ENCODE measurements around the gene BACH2.
"Not testable (repeated sequence)": the region's sequence is repeated elsewhere in the genome, so short reads cannot be mapped to it uniquely, and the experiment has no call there.

The BACH2 gene

GRCh38 chr6:90124874-90125510 lies 171.7 kb downstream of the BACH2 start:
- H3K4me1 ChIP-seq, result no peaks in the 10 kb centered on the region
- no peak for DNase-seq (ENCODE audit: low spot score in 2 of 2)
- in situ Hi-C loops (cut with MboI; ENCODE audit: low sequenced_read_pairs), result no loop called here

DNA sequence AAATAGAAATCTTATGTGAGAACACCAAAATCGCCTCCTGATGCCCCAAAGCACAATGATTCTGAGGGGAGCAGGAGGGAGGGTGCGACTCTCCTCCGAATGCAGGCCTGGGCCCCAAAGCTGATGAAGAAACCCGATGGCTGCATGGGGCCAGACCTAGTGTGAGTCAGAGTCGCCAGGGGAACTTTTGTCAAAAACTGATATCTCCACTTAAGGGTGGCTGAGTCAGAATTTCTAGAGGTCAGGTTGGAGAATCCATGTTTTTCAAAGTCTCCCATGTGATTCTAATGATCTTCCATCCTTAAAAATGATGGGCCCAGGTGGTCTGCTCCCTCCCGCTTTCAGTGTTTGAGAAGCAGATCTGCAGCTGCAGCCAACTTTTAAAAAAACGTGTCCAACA lies 172.8 kb downstream of the BACH2 start:
- H3K27me3 ChIP-seq (ENCODE audit: low read depth), result no peaks in the 10 kb centered on the region
- no peak for DNase-seq (ENCODE audit: low spot score in 2 of 2)
- H3K36me3 ChIP-seq (replicated peaks), result no peaks in the 10 kb centered on the region
- no peaks in the 10 kb centered on the region for H3K4me1 ChIP-seq
- no peaks in the 10 kb centered on the region for H3K9me3 ChIP-seq
- H3K4me3 ChIP-seq, result no peak overlapping the region
- in situ Hi-C loops (cut with MboI; ENCODE audit: low sequenced_read_pairs), result no loop called here

More at GRCh38 chr6:90124874-90125510, 171.7 kb downstream of the BACH2 start:
- H3K9me3 ChIP-seq, result no peaks in the 10 kb centered on the region
- no peak overlapping the region for H3K4me3 ChIP-seq
- no peaks in the 10 kb centered on the region for H3K27me3 ChIP-seq (ENCODE audit: low read depth)
- no peaks in the 10 kb centered on the region for H3K36me3 ChIP-seq (replicated peaks)

GRCh38 chr6:90121982-90122381 lies 174.7 kb downstream of the BACH2 start:
- in situ Hi-C loops (cut with MboI; ENCODE audit: low sequenced_read_pairs), result no loop called here
- no peak for DNase-seq (ENCODE audit: low spot score in 2 of 2)
- no peak overlapping the region for H3K4me3 ChIP-seq
- no peaks in the 10 kb centered on the region for H3K27me3 ChIP-seq (ENCODE audit: low read depth)
- no peaks in the 10 kb centered on the region for H3K4me1 ChIP-seq
- H3K9me3 ChIP-seq, result no peaks in the 10 kb centered on the region
- H3K36me3 ChIP-seq (replicated peaks), result no peaks in the 10 kb centered on the region

DNA sequence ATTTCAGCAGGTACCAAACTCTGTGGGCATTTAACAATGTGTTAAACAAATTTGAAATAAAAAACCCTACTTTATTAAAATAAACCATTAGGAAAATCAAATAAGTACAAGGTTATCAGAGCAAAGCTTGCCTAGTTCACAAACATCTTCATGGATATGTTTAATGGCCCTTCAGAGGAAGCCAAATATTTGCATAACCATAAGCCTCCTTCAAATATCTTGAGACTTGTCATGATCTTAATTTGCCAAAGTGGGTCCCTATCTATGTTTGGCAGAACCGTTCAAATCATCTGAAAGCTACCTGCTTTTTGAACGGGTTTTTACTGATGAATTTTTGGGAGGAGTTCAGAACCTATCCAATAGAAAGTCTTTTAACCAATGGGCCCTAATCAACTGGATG lies 176.3 kb downstream of the BACH2 start:
- in situ Hi-C loops (cut with MboI; ENCODE audit: low sequenced_read_pairs), result no loop called here
- Histone ChIP-seq H3K36me3 (replicated peaks) (no peaks in the 10 kb centered on the region), H3K4me1 (no peaks in the 10 kb centered on the region), H3K9me3 (no peaks in the 10 kb centered on the region), H3K27me3 (ENCODE audit: low read depth) (no peaks in the 10 kb centered on the region), H3K4me3 (no peak overlapping the region)
- no peak for DNase-seq (ENCODE audit: low spot score in 2 of 2)

GRCh38 chr6:90119618-90120017 lies 177.0 kb downstream of the BACH2 start:
- Histone ChIP-seq H3K4me3 (no peak overlapping the region), H3K27me3 (ENCODE audit: low read depth) (no peaks in the 10 kb centered on the region), H3K9me3 (no peaks in the 10 kb centered on the region), H3K36me3 (replicated peaks) (no peaks in the 10 kb centered on the region), H3K4me1 (no peaks in the 10 kb centered on the region)
- no peak for DNase-seq (ENCODE audit: low spot score in 2 of 2)
- in situ Hi-C loops (cut with MboI; ENCODE audit: low sequenced_read_pairs), result no loop called here

- Histone ChIP-seq H3K9me3 (no peaks in the 10 kb centered on the region), H3K27me3 (ENCODE audit: low read depth) (no peaks in the 10 kb centered on the region), H3K4me3 (no peak overlapping the region), H3K4me1 (no peaks in the 10 kb centered on the region), H3K36me3 (replicated peaks) (no peaks in the 10 kb centered on the region)
- in situ Hi-C loops (cut with MboI; ENCODE audit: low sequenced_read_pairs), result no loop called here
- DNase-seq (ENCODE audit: low spot score in 2 of 2), result no peak
These were observed 178.1 kb downstream of the BACH2 start for GRCh38 chr6:90118581-90118980.

- Histone ChIP-seq H3K36me3 (replicated peaks) (no peaks in the 10 kb centered on the region), H3K27me3 (ENCODE audit: low read depth) (no peaks in the 10 kb centered on the region), H3K4me3 (no peak overlapping the region), H3K4me1 (no peaks in the 10 kb centered on the region), H3K9me3 (no peaks in the 10 kb centered on the region)
- DNase-seq (ENCODE audit: low spot score in 2 of 2), result no peak
- in situ Hi-C loops (cut with MboI; ENCODE audit: low sequenced_read_pairs), result no loop called here
These were observed 178.6 kb downstream of the BACH2 start for GRCh38 chr6:90118069-90118468.

DNA sequence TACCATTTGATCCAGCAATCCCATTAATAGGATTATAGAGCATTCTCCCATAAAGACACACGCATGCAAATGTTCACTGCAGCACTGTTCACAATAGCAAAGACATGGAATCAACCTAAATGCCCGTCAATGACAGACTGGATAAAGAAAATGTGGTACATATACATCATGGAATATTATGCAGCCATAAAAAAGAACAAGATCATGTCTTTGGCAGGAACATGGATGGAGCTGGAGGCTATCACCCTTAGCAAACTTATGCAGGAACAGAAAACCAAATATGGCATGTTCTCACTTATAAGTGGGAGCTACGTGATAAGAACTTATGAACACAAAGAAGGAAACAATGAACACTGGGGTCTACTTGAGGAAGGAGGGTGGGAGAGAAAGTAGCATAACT lies 180.5 kb downstream of the BACH2 start:
- H3K9me3 ChIP-seq; H3K27me3 ChIP-seq (ENCODE audit: low read depth); DNase-seq (ENCODE audit: low spot score in 2 of 2); in situ Hi-C loops (cut with MboI; ENCODE audit: low sequenced_read_pairs); H3K36me3 ChIP-seq (replicated peaks); H3K4me1 ChIP-seq; H3K4me3 ChIP-seq: not testable (repeated sequence)

DNA sequence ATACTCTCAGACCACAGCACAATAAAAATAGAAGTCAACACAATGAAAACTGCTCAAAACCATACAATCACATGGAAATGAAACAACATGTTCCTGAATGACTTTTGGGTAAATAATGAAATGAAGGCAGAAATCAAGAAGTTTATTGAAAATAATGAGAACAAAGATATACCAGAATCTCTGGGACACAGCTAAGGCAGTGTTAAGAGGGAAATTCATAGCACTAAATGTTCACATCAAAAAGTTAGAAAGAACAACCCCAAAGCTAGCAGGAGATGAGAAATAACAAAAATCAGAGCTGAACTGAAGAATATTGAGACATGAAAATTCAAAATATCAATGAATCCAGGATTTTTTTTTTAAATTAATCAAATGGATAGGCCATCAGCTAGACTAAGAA lies 183.3 kb downstream of the BACH2 start:
- Histone ChIP-seq H3K27me3 (ENCODE audit: low read depth) (0 out of 2 replicates have a peak, but pooled peaks cover 4% of the 10 kb centered on the region), H3K4me1 (no peaks in the 10 kb centered on the region), H3K4me3 (no peak overlapping the region), H3K36me3 (replicated peaks) (no peaks in the 10 kb centered on the region), H3K9me3 (no peaks in the 10 kb centered on the region)
- DNase-seq (ENCODE audit: low spot score in 2 of 2), result no peak
- in situ Hi-C loops (cut with MboI; ENCODE audit: low sequenced_read_pairs), result no loop called here

- Histone ChIP-seq H3K9me3 (no peaks in the 10 kb centered on the region), H3K27me3 (ENCODE audit: low read depth) (0 out of 2 replicates have a peak, but pooled peaks cover 4% of the 10 kb centered on the region), H3K4me1 (no peaks in the 10 kb centered on the region), H3K4me3 (no peak overlapping the region), H3K36me3 (replicated peaks) (no peaks in the 10 kb centered on the region)
- in situ Hi-C loops (cut with MboI; ENCODE audit: low sequenced_read_pairs), result no loop called here
- no peak for DNase-seq (ENCODE audit: low spot score in 2 of 2)
These were observed 185.3 kb downstream of the BACH2 start for GRCh38 chr6:90111387-90111786.

GRCh38 chr6:90110971-90111370 lies 185.7 kb downstream of the BACH2 start:
- no peak overlapping the region for H3K4me3 ChIP-seq
- 0 out of 2 replicates have a peak, but pooled peaks cover 4% of the 10 kb centered on the region for H3K27me3 ChIP-seq (ENCODE audit: low read depth)
- H3K4me1 ChIP-seq, result no peaks in the 10 kb centered on the region
- H3K9me3 ChIP-seq, result no peaks in the 10 kb centered on the region
- no peaks in the 10 kb centered on the region for H3K36me3 ChIP-seq (replicated peaks)
- in situ Hi-C loops (cut with MboI; ENCODE audit: low sequenced_read_pairs), result no loop called here
- DNase-seq (ENCODE audit: low spot score in 2 of 2), result no peak

DNA sequence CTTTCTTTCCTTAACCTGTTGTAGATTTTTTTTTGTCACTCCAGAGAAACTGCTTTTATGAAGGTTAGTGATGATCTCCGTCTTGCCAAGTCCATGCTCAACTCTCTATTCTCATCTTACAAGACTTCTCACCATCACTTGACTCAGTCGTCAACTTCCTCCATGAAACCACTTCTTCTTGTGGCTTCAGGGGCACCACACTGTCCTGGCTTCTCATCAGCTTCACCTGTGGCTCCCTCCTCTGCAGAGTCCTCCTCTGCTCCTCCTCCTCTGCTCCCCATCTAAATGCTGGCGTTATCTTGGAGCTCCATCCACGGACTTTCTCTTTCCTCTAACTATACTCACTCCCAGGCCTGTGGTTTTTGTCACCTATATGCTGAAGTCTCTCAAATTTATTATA lies 187.5 kb downstream of the BACH2 start:
- in situ Hi-C loops (cut with MboI; ENCODE audit: low sequenced_read_pairs), result no loop called here
- no peaks in the 10 kb centered on the region for H3K4me1 ChIP-seq
- H3K4me3 ChIP-seq, result no peak overlapping the region
- H3K9me3 ChIP-seq, result no peaks in the 10 kb centered on the region
- H3K36me3 ChIP-seq (replicated peaks), result no peaks in the 10 kb centered on the region
- 0 out of 2 replicates have a peak, but pooled peaks cover 4% of the 10 kb centered on the region for H3K27me3 ChIP-seq (ENCODE audit: low read depth)
- no peak for DNase-seq (ENCODE audit: low spot score in 2 of 2)

- no peaks in the 10 kb centered on the region for H3K36me3 ChIP-seq (replicated peaks)
- no peak overlapping the region for H3K4me3 ChIP-seq
- DNase-seq (ENCODE audit: low spot score in 2 of 2), result no peak
- in situ Hi-C loops (cut with MboI; ENCODE audit: low sequenced_read_pairs), result no loop called here
- no peaks in the 10 kb centered on the region for H3K4me1 ChIP-seq
- no peaks in the 10 kb centered on the region for H3K9me3 ChIP-seq
- H3K27me3 ChIP-seq (ENCODE audit: low read depth), result 0 out of 2 replicates have a peak, but pooled peaks cover 4% of the 10 kb centered on the region
These were observed 188.8 kb downstream of the BACH2 start for GRCh38 chr6:90107771-90108282.

DNA sequence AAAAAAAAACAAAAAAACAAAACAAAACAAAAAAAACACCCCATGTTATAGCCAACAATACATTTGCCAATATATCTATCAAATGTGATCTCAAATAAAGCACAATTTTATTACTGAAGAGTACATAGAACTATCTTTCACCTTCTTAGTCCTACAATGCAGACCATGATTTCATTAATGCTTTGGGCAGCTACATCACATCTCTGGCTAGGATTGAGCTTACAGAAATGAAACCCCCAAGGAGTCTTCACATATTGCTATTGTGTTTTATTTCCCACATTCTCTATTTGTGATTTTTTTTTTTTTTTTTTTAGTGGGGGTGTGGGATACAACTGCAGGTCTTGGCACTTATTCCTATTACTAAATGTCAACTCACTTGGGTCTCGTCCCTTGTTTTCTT lies 189.3 kb downstream of the BACH2 start:
- no peaks in the 10 kb centered on the region for H3K9me3 ChIP-seq
- in situ Hi-C loops (cut with MboI; ENCODE audit: low sequenced_read_pairs), result no loop called here
- H3K4me1 ChIP-seq, result no peaks in the 10 kb centered on the region
- no peak for DNase-seq (ENCODE audit: low spot score in 2 of 2)
- 0 out of 2 replicates have a peak, but pooled peaks cover 4% of the 10 kb centered on the region for H3K27me3 ChIP-seq (ENCODE audit: low read depth)
- H3K4me3 ChIP-seq, result no peak overlapping the region
- H3K36me3 ChIP-seq (replicated peaks), result no peaks in the 10 kb centered on the region

DNA sequence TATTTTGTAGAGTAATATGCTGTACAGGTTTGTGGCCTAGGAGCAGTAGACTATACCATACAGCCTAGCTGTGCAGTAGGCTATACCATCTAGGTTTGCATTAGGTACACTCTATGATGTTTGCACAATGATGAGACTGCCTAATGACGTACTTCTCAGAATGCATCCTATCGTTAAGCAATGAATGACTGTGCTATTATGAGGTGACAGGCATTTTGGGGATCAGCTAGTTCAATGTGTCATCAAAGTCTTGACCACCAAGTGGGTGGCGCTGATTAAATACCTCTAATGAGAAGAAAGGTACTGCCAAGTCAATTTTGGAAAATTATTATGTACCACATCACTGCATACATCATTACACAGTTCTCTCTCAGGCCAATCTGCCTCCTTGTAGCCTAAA lies 190.2 kb downstream of the BACH2 start:
- no peak for DNase-seq (ENCODE audit: low spot score in 2 of 2)
- in situ Hi-C loops (cut with MboI; ENCODE audit: low sequenced_read_pairs), result no loop called here
- no peaks in the 10 kb centered on the region for H3K4me1 ChIP-seq

More for the DNA sequence above, 190.2 kb downstream of the BACH2 start:
- no peak overlapping the region for H3K4me3 ChIP-seq
- H3K27me3 ChIP-seq (ENCODE audit: low read depth), result 0 out of 2 replicates have a peak, but pooled peaks cover 4% of the 10 kb centered on the region
- H3K36me3 ChIP-seq (replicated peaks), result no peaks in the 10 kb centered on the region
- H3K9me3 ChIP-seq, result no peaks in the 10 kb centered on the region

Measured in HAP-1 (cell line).